ENCODE measurements around the gene PDCD5.

The PDCD5 gene

GRCh38 chr19:32606289-32606688 is 25.3 kb downstream of the PDCD5 start:
- no peak for DNase-seq (ENCODE audit: extremely low spot score)
- ChIA-PET CTCF (no interaction called here), POLR2A (no interaction called here)
- TF ChIP-seq FOXA1 (IDR thresholded peaks at IDR 0.05): no peak
- TF ChIP-seq ZNF384 (IDR thresholded peaks at IDR 0.05): no peak
- no peak for TF ChIP-seq SUZ12 (IDR thresholded peaks at IDR 0.05)
- no peak for TF ChIP-seq SP1 (IDR thresholded peaks at IDR 0.05)
- TF ChIP-seq FOXM1 (IDR thresholded peaks at IDR 0.05; ENCODE audit: borderline replicate concordance): no peak
- TF ChIP-seq CTBP1 (IDR thresholded peaks at IDR 0.05; ENCODE audit: borderline replicate concordance): no peak

GRCh38 chr19:32607479-32607878 is 26.5 kb downstream of the PDCD5 start:
- CTCF ChIA-PET: no interaction called here
- POLR2A ChIA-PET: no interaction called here
- TF ChIP-seq FOXK2 (IDR thresholded peaks at IDR 0.05) (no peak), TARDBP (IDR thresholded peaks at IDR 0.05) (no peak), ELF4 (IDR thresholded peaks at IDR 0.05) (no peak), SP1 (IDR thresholded peaks at IDR 0.05) (no peak), LEF1 (IDR thresholded peaks at IDR 0.05; ENCODE audit: borderline replicate concordance) (no peak), ARNT (IDR thresholded peaks at IDR 0.05) (no peak), L3MBTL2 (conservative IDR thresholded peaks at IDR 0.05) (no peak)
- TF ChIP-seq, protein P1, sequence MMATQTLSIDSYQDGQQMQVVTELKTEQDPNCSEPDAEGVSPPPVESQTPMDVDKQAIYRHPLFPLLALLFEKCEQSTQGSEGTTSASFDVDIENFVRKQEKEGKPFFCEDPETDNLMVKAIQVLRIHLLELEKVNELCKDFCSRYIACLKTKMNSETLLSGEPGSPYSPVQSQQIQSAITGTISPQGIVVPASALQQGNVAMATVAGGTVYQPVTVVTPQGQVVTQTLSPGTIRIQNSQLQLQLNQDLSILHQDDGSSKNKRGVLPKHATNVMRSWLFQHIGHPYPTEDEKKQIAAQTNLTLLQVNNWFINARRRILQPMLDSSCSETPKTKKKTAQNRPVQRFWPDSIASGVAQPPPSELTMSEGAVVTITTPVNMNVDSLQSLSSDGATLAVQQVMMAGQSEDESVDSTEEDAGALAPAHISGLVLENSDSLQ (IDR thresholded peaks at IDR 0.05): no peak
- no peak for DNase-seq (ENCODE audit: extremely low spot score)

DNA sequence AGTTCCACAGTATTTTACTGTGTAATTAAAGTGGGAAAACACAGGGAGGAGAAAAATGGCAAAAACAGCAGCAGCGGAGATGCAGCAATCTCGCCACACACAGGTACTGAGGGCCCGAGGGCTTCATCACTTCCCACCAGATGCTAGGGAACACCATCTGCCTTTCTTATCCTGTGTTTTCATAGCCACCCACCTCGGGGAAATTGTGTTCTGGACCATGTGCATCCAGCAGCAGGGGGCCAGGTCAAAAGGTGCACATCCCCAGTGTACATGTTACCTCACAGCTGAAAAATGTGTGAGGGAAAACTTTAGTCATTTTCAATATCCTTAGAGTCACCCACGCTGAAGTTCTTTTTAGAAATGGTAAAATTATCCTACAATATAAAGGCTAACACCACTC is 30.2 kb downstream of the PDCD5 start:
- ChIA-PET POLR2A (no interaction called here), CTCF (no interaction called here)
- TF ChIP-seq FOXK2 (IDR thresholded peaks at IDR 0.05) (no peak), ELF4 (IDR thresholded peaks at IDR 0.05) (no peak), FOXA1 (IDR thresholded peaks at IDR 0.05) (no peak), BHLHE40 (IDR thresholded peaks at IDR 0.05; ENCODE audit: borderline replicate concordance) (no peak), SP1 (IDR thresholded peaks at IDR 0.05) (no peak)
- TF ChIP-seq, protein P1 (IDR thresholded peaks at IDR 0.05): no peak
- DNase-seq (ENCODE audit: extremely low spot score): no peak

DNA sequence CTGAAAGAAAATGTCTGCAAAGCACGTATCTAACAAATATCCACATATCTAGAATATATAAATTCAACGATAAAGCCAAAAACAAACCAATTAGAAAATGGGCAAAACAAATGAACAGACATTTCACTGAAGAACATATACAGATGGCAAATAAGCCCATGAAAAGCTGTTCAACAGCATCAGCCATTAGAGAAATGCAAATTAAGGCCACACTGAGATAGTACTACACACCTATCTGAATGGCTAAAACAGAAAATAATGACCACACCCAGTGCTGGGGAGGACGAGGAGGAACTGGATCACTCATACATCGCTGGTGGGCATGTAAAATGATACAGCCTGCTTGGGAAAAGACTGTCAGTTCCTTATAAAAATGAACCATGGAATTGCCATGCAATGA is 32.0 kb downstream of the PDCD5 start:
- TF ChIP-seq BHLHE40 (IDR thresholded peaks at IDR 0.05; ENCODE audit: borderline replicate concordance) (no peak), L3MBTL2 (conservative IDR thresholded peaks at IDR 0.05) (no peak), CTBP1 (IDR thresholded peaks at IDR 0.05; ENCODE audit: borderline replicate concordance) (no peak), ZNF384 (IDR thresholded peaks at IDR 0.05) (no peak), LEF1 (IDR thresholded peaks at IDR 0.05; ENCODE audit: borderline replicate concordance) (no peak), SUZ12 (IDR thresholded peaks at IDR 0.05) (no peak), FOXK2 (IDR thresholded peaks at IDR 0.05) (no peak), NFRKB (IDR thresholded peaks at IDR 0.05) (no peak), ELF4 (IDR thresholded peaks at IDR 0.05) (no peak), FOXM1 (IDR thresholded peaks at IDR 0.05; ENCODE audit: borderline replicate concordance) (no peak), ARNT (IDR thresholded peaks at IDR 0.05) (no peak), TARDBP (IDR thresholded peaks at IDR 0.05) (no peak), HDGF (IDR thresholded peaks at IDR 0.05; ENCODE audit: borderline replicate concordance) (no peak), FOXA1 (IDR thresholded peaks at IDR 0.05) (no peak), SP1 (IDR thresholded peaks at IDR 0.05) (no peak)
- TF ChIP-seq, protein P1 (IDR thresholded peaks at IDR 0.05): no peak
- DNase-seq (ENCODE audit: extremely low spot score): no peak
- ChIA-PET POLR2A (no interaction called here), CTCF (no interaction called here)

- DNase-seq (ENCODE audit: extremely low spot score): no peak
- ChIA-PET POLR2A (no interaction called here), CTCF (no interaction called here)
- TF ChIP-seq BHLHE40 (IDR thresholded peaks at IDR 0.05; ENCODE audit: borderline replicate concordance): no peak
- no peak for TF ChIP-seq LEF1 (IDR thresholded peaks at IDR 0.05; ENCODE audit: borderline replicate concordance)
- TF ChIP-seq L3MBTL2 (conservative IDR thresholded peaks at IDR 0.05): no peak
- TF ChIP-seq HDGF (IDR thresholded peaks at IDR 0.05; ENCODE audit: borderline replicate concordance): no peak
- TF ChIP-seq FOXM1 (IDR thresholded peaks at IDR 0.05; ENCODE audit: borderline replicate concordance): no peak
- TF ChIP-seq, protein P1 (IDR thresholded peaks at IDR 0.05): no peak
- no peak for TF ChIP-seq ZNF384 (IDR thresholded peaks at IDR 0.05)
- TF ChIP-seq CTBP1 (IDR thresholded peaks at IDR 0.05; ENCODE audit: borderline replicate concordance): no peak
- TF ChIP-seq ARNT (IDR thresholded peaks at IDR 0.05): no peak
- TF ChIP-seq NFRKB (IDR thresholded peaks at IDR 0.05): no peak
Observed at GRCh38 chr19:32614916-32615315, 33.9 kb downstream of the PDCD5 start.

GRCh38 chr19:32615569-32615968 is 34.6 kb downstream of the PDCD5 start:
- no peak for TF ChIP-seq ELF4 (IDR thresholded peaks at IDR 0.05)
- TF ChIP-seq, protein P1 (IDR thresholded peaks at IDR 0.05): no peak
- TF ChIP-seq ZNF384 (IDR thresholded peaks at IDR 0.05): no peak
- no peak for TF ChIP-seq TARDBP (IDR thresholded peaks at IDR 0.05)
- TF ChIP-seq SP1 (IDR thresholded peaks at IDR 0.05): no peak
- TF ChIP-seq SUZ12 (IDR thresholded peaks at IDR 0.05): no peak
- TF ChIP-seq LEF1 (IDR thresholded peaks at IDR 0.05; ENCODE audit: borderline replicate concordance): no peak
- TF ChIP-seq CTBP1 (IDR thresholded peaks at IDR 0.05; ENCODE audit: borderline replicate concordance): no peak
- no peak for TF ChIP-seq FOXK2 (IDR thresholded peaks at IDR 0.05)
- TF ChIP-seq FOXA1 (IDR thresholded peaks at IDR 0.05): no peak
- TF ChIP-seq FOXM1 (IDR thresholded peaks at IDR 0.05; ENCODE audit: borderline replicate concordance): no peak
- no peak for TF ChIP-seq L3MBTL2 (conservative IDR thresholded peaks at IDR 0.05)
- no peak for TF ChIP-seq NFRKB (IDR thresholded peaks at IDR 0.05)
- no peak for TF ChIP-seq ARNT (IDR thresholded peaks at IDR 0.05)
- no peak for TF ChIP-seq BHLHE40 (IDR thresholded peaks at IDR 0.05; ENCODE audit: borderline replicate concordance)
- TF ChIP-seq HDGF (IDR thresholded peaks at IDR 0.05; ENCODE audit: borderline replicate concordance): no peak
- CTCF ChIA-PET: no interaction called here
- no peak for DNase-seq (ENCODE audit: extremely low spot score)
- POLR2A ChIA-PET: no interaction called here
